Cardiac septum (tissue), 1 donor: Measurements from ENCODE around the gene FBXO27. TPM values are rescaled to one million over a fixed set of nuclear protein-coding genes. Genes with fewer than 3 reads are reported as not detected.
"Not testable (repeated sequence)": the region's sequence is repeated elsewhere in the genome, so short reads cannot be mapped to it uniquely, and the experiment has no call there.

Source experiments
- DNase-seq: peaks from one replicate; pipeline ENCODE4 v3.0.0-alpha.2; 2020; ENCODE audit warnings: low spot score
- intact Hi-C: fragments of 100-400 bp; cut with DNase I; formaldehyde crosslinking; loops from one replicate; pipeline ENCODE4 v1.14.0; 2022
- long read RNA-seq: library from polyadenylated mRNA; unstranded; transcript quantifications from one replicate; pipeline ENCODE4 v2.0.0, GENCODE V29; 2021
- total RNA-seq: library from RNA; stranded (reverse); fragmentation: NEBNext Ultra II Directional; extraction: Animal tissue kit (Norgen Biotek cat#: 25700); gene quantifications from one replicate; pipeline ENCODE4 v1.2.1, GENCODE V29; 2021
- donor health status: DM: no; HTN: no; CAD: no.

Gene FBXO27
- total RNA-seq: 15.3 TPM
- long read RNA-seq, partial matches to known transcripts: 10 of 19 reads
- long read RNA-seq, other reads (novel, unspliced or antisense): 9 of 19 reads

- intact Hi-C loops: no loop called here
- no peak for DNase-seq
These were observed at the start of gene FBXO27 for GRCh38 chr19:39032063-39032918. FBXO27 (minus strand) TSS chr19:39032549; CDS start chr19:39032227, 322 bp downstream.

- no peak for DNase-seq
- intact Hi-C loops: no loop called here
These were observed 48.1 kb upstream of the FBXO27 start for GRCh38 chr19:39080431-39080830.

- DNase-seq: no peak
- intact Hi-C loops: no loop called here
These were observed 46.3 kb upstream of the FBXO27 start for GRCh38 chr19:39078436-39079200.

GRCh38 chr19:39077323-39077722, 45.0 kb upstream of the FBXO27 start:
- intact Hi-C loops: no loop called here
- DNase-seq: no peak

- DNase-seq: no peak
- intact Hi-C loops: no loop called here
These were observed 42.6 kb upstream of the FBXO27 start for GRCh38 chr19:39074942-39075341.

- DNase-seq: no peak
- intact Hi-C loops: no loop called here
These were observed 41.9 kb upstream of the FBXO27 start for GRCh38 chr19:39074205-39074692.

- DNase-seq: no peak
- intact Hi-C loops: no loop called here
These were observed 38.5 kb upstream of the FBXO27 start for GRCh38 chr19:39070888-39071287.

- DNase-seq, intact Hi-C loops: not testable (repeated sequence)
These were observed 35.9 kb upstream of the FBXO27 start for GRCh38 chr19:39068259-39068658.

GRCh38 chr19:39067104-39067503, 34.8 kb upstream of the FBXO27 start:
- intact Hi-C loops: no loop called here
- DNase-seq: no peak

- DNase-seq: no peak
- intact Hi-C loops: no loop called here
These were observed 33.6 kb upstream of the FBXO27 start for GRCh38 chr19:39065928-39066327.

- no peak for DNase-seq
- intact Hi-C loops: no loop called here
These were observed 32.1 kb upstream of the FBXO27 start for GRCh38 chr19:39064405-39064804.

- intact Hi-C loops: no loop called here
- DNase-seq: no peak
These were observed 27.8 kb upstream of the FBXO27 start for GRCh38 chr19:39060171-39060570.

GRCh38 chr19:39059302-39059701, 27.0 kb upstream of the FBXO27 start:
- DNase-seq: no peak
- intact Hi-C loops: no loop called here

- no peak for DNase-seq
- intact Hi-C loops: no loop called here
These were observed 25.3 kb upstream of the FBXO27 start for GRCh38 chr19:39057615-39058014.

GRCh38 chr19:39054091-39054470, 21.7 kb upstream of the FBXO27 start:
- DNase-seq: no peak
- intact Hi-C loops: no loop called here

- DNase-seq: no peak
- intact Hi-C loops: no loop called here
These were observed 21.1 kb upstream of the FBXO27 start for GRCh38 chr19:39053276-39054090.

GRCh38 chr19:39052846-39053245, 20.5 kb upstream of the FBXO27 start:
- no peak for DNase-seq
- intact Hi-C loops: no loop called here

- intact Hi-C loops: no loop called here
- DNase-seq: peak; percentile 79
These were observed 19.9 kb upstream of the FBXO27 start for GRCh38 chr19:39052243-39052746.

- DNase-seq: no peak
- intact Hi-C loops: no loop called here
These were observed 14.7 kb upstream of the FBXO27 start for GRCh38 chr19:39047073-39047472.
